Spleen (tissue), 7 donors: ENCODE data around the gene RPL10.

Experiments
- POLR2A ChIP-seq, 3 donors: fragments of 450-650 bp; IDR thresholded peaks; one replicate each; pipeline ENCODE4 v1.5.1; 2017; ENCODE audit warnings: antibody characterized with exemption in 3 of 3, mild to moderate bottlenecking in 1 of 3
- TF ChIP-seq, protein P1 (sequence below), 11 experiments: fragments of 200-600 bp in 7 of 11; fragments of 450-650 bp in 4 of 11; sonication (generic) in 4 of 11; IDR thresholded peaks in 8 of 11; conservative IDR thresholded peaks in 3 of 11; 1 replicate in 7 of 11; 2 replicates in 4 of 11; pipeline versions ENCODE4 v1.4.0 to v1.8.0; 2016 to 2021; ENCODE audit warnings: antibody characterized with exemption in 11 of 11, inconsistent platforms in 4 of 11, mild to moderate bottlenecking in 1 of 11
- donor health status: DM: no; HTN: no; CAD: no; lungs with moderate emphysema.
- donor health status: DM: no; HTN: no; CAD: no.
- donor health status: DM: no; HTN: no; CAD: no.

DNA sequence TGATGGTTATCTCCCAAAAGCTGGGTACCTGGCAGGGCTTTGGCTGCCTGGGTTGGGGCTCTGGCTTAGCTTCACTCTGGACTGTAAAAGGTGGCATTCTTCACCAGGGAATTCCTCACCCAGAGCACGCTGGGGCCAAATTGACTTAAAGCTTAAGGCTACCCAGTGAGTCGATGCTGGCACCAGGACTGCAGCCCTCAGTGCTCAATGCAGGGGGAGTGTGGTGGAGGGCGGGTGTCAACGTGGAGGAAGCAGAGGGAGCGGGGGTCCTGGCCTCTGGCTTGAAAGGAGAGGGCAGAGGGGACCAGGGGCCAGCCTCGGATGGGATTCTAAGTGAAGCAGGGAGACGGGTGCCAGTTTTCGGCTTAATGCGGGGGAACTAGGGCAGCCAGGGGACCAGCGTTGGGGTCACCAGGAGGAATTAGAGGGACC is 45.3 kb downstream of the RPL10 start:
- TF ChIP-seq, protein P1, sequence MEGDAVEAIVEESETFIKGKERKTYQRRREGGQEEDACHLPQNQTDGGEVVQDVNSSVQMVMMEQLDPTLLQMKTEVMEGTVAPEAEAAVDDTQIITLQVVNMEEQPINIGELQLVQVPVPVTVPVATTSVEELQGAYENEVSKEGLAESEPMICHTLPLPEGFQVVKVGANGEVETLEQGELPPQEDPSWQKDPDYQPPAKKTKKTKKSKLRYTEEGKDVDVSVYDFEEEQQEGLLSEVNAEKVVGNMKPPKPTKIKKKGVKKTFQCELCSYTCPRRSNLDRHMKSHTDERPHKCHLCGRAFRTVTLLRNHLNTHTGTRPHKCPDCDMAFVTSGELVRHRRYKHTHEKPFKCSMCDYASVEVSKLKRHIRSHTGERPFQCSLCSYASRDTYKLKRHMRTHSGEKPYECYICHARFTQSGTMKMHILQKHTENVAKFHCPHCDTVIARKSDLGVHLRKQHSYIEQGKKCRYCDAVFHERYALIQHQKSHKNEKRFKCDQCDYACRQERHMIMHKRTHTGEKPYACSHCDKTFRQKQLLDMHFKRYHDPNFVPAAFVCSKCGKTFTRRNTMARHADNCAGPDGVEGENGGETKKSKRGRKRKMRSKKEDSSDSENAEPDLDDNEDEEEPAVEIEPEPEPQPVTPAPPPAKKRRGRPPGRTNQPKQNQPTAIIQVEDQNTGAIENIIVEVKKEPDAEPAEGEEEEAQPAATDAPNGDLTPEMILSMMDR (IDR thresholded peaks at IDR 0.05 in 8 of 11, conservative IDR thresholded peaks at IDR 0.05 in 3 of 11), result no peak
- no peak for TF ChIP-seq POLR2A (IDR thresholded peaks at IDR 0.05)
